ENCODE measurements around the gene ATG13.
"Not testable (repeated sequence)": the region's sequence is repeated elsewhere in the genome, so short reads cannot be mapped to it uniquely, and the experiment has no call there.

Gene ATG13

GRCh38 chr11:46700241-46701077 lies 83.1 kb downstream of the ATG13 start, which contains the start of the genes ARHGAP1 and ZNF408:
Gene ARHGAP1, minus strand, starts transcription at chr11:46700619. Its CDS starts 4,512 bp downstream, at chr11:46696107.
Gene ZNF408, plus strand, starts transcription at chr11:46701031. Its CDS starts 17 bp downstream, at chr11:46701048.
- H3K4me1 ChIP-seq: peaks cover 0 to 64% (median 59%) of the 10 kb centered on the region in 4 donors
- peak; percentile 99 to 100 for DNase-seq
- intact Hi-C loops (cut with DNase I; ENCODE audit: low total_unique reads): no loop called here

GRCh38 chr11:46701078-46701654 lies 83.8 kb downstream of the ATG13 start:
- no peak for TF ChIP-seq CTCF (IDR thresholded peaks at IDR 0.05)
- DNase-seq: no peak
- Histone ChIP-seq H3K4me1 (peaks cover 0 to 57% (median 52%) of the 10 kb centered on the region in 4 donors), H3K9me3 (no peaks in the 10 kb centered on the region), H3K36me3 (peaks cover 24 to 46% (median 38%) of the 10 kb centered on the region in 3 donors), H3K27ac (peak overlapping the region; percentile 78 to 92), H3K4me3 (peak overlapping the region; percentile 70 to 91), H3K27me3 (no peaks in the 10 kb centered on the region)
- intact Hi-C loops (cut with DNase I; ENCODE audit: low total_unique reads): no loop called here

More at GRCh38 chr11:46700241-46701077, 83.1 kb downstream of the ATG13 start, which contains the start of the genes ARHGAP1 and ZNF408:
- no peaks in the 10 kb centered on the region for H3K9me3 ChIP-seq
- H3K27ac ChIP-seq: peak within 1 kb of the TSS; percentile 78 to 92
- H3K4me3 ChIP-seq: peak within 1 kb of the TSS; percentile 70 to 91
- H3K36me3 ChIP-seq: peaks cover 22 to 46% (median 38%) of the 10 kb centered on the region in 3 donors
- no peak for TF ChIP-seq CTCF (IDR thresholded peaks at IDR 0.05)
- H3K27me3 ChIP-seq: no peaks in the 10 kb centered on the region

- intact Hi-C loops (cut with DNase I; ENCODE audit: low total_unique reads): no loop called here
- no peaks in the 10 kb centered on the region for H3K9me3 ChIP-seq
These were observed 87.8 kb downstream of the ATG13 start for GRCh38 chr11:46705070-46705688.

GRCh38 chr11:46706886-46707285 lies 89.5 kb downstream of the ATG13 start:
- Histone ChIP-seq H3K36me3 (peaks cover 33 to 67% (median 55%) of the 10 kb centered on the region in 3 donors), H3K4me3 (no peak overlapping the region), H3K27me3 (no peaks in the 10 kb centered on the region), H3K4me1 (peaks cover 0 to 33% (median 20%) of the 10 kb centered on the region in 4 donors), H3K9me3 (no peaks in the 10 kb centered on the region), H3K27ac (no peak overlapping the region)
- no peak for TF ChIP-seq CTCF (IDR thresholded peaks at IDR 0.05)
- no peak for DNase-seq
- intact Hi-C loops (cut with DNase I; ENCODE audit: low total_unique reads): no loop called here

More at GRCh38 chr11:46705070-46705688, 87.8 kb downstream of the ATG13 start:
- TF ChIP-seq CTCF (IDR thresholded peaks at IDR 0.05): no peak
- Histone ChIP-seq H3K27me3 (no peaks in the 10 kb centered on the region), H3K4me1 (peaks cover 0 to 24% (median 17%) of the 10 kb centered on the region in 4 donors), H3K4me3 (no peak overlapping the region), H3K27ac (no peak overlapping the region), H3K36me3 (peaks cover 33 to 67% (median 55%) of the 10 kb centered on the region in 3 donors)
- DNase-seq: no peak

GRCh38 chr11:46709351-46709750 lies 92.0 kb downstream of the ATG13 start:
- peak overlapping the region; percentile 90 for H3K27ac ChIP-seq
- H3K27me3 ChIP-seq; H3K4me3 ChIP-seq; intact Hi-C loops (cut with DNase I; ENCODE audit: low total_unique reads); DNase-seq; H3K9me3 ChIP-seq: not testable (repeated sequence)
- H3K4me1 ChIP-seq: peaks cover 0 to 44% (median 15%) of the 10 kb centered on the region in 4 donors
- peaks cover 27 to 42% (median 38%) of the 10 kb centered on the region in 3 donors for H3K36me3 ChIP-seq
